ENCODE measurements around the gene NUP88.

NUP88 gene

GRCh38 chr17:5355421-5356129 lies 63.9 kb downstream of the NUP88 start:
- no peak for DNase-seq (ENCODE audit: low spot score)

DNA sequence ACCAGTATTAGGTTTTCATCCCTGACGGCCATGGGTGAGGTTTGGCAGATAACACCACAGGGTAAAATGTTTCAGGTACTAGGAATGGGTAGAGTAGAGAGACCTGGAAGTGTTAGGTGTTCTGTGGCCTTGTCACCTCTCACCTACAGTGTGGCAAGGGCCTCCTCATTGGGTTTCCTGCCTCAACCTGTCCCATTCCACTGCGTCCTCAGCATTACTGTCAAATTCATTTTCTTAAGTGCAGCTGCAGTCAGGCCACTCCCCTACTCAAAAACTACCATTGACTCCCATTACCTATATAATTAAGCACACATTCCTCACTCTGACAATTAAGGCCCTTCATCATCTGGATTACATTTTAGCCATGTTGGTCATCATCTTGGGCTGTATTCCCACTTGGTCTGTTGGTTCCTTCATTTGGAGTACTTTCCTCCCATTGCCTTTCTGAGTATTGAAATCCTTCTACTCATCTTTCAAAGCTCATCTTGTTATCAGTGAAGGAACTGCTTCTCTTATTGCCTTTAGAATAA lies 64.5 kb downstream of the NUP88 start:
- DNase-seq (ENCODE audit: low spot score): no peak

- DNase-seq (ENCODE audit: low spot score): no peak
Observed at GRCh38 chr17:5354310-5354709, 65.2 kb downstream of the NUP88 start.

- no peak for DNase-seq (ENCODE audit: low spot score)
Observed at GRCh38 chr17:5352681-5353289, 66.7 kb downstream of the NUP88 start.

DNA sequence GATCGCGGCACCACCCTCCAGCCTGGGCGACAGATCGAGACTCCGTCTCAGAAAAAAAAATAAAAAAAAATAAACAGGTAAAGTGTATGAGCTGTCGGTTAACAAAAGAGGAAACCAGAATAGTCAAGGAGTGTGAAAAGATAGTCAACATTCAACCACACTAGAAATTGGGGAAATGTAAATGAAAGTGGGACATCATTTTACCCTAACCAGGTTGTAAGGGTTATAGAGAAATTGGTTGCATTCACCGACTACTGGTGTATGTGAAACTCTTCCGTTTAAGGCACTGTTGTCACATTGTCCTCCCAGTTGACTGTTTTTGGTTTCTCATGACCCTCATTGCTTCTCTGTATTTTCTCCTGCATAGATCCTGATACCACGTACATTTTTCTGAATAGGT lies 74.5 kb downstream of the NUP88 start:
- no peak for DNase-seq (ENCODE audit: low spot score)

Data from ecto neural progenitor cell (in vitro differentiated cells).